HG03280 (cell line): ENCODE measurements around the gene CX3CR1.
"Not testable (repeated sequence)": the region's sequence is repeated elsewhere in the genome, so short reads cannot be mapped to it uniquely, and the experiment has no call there.

Source experiments
- ATAC-seq: cut with Tn5 transposase; IDR thresholded peaks from one replicate; pipeline ENCODE4 v1.9.1; 2021; ENCODE audit warnings: mild to moderate bottlenecking, moderate library complexity; ENCODE audit not compliant: unreplicated experiment

The CX3CR1 gene

DNA sequence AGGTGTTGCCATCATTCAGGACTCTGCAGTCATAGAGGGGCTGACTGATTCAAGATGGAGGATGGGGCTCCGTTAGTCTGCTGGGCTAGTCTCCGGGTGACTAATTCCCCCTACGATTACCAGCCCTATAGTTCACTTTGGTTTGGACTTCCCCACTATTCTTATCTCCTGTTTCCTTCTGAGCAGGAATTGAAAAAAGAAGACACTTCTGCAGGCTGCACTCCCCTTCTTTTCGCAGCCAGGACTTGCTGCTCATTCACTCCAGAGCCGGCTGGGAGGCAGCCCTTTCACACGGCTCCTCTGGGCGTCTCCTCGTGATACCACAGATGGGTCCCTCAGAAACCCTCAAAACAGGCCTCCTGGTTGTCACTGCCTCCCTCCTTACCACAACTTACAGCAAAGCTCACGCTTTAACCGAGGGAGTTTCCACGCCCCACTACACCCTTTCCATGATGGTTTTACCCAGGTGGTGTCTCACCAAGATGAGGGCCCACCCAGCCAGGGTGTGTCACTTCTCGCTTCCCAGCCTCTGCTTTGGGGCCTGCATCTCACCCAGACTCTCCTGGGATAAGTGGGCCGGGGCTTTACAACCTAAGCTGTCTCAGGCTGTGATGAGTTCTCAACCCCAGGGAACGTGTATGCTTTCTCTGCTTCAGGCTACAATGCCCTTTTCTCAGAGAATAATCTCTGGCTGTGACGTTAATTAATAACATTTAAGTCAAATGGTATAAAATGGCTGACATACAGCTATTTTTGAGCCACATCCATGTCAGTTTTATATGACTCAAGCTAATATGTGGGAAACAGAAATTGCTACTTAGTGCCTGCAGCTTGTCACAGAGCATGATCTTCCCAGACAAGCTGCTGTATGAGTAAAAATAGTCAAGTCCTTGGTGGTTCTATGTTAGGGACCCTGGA is 11.9 kb downstream of the CX3CR1 start:
- ATAC-seq, result no peak

- ATAC-seq, result no peak
Observed at GRCh38 chr3:39264053-39264452, 15.8 kb downstream of the CX3CR1 start.

GRCh38 chr3:39263576-39263975 is 16.3 kb downstream of the CX3CR1 start:
- ATAC-seq, result no peak

DNA sequence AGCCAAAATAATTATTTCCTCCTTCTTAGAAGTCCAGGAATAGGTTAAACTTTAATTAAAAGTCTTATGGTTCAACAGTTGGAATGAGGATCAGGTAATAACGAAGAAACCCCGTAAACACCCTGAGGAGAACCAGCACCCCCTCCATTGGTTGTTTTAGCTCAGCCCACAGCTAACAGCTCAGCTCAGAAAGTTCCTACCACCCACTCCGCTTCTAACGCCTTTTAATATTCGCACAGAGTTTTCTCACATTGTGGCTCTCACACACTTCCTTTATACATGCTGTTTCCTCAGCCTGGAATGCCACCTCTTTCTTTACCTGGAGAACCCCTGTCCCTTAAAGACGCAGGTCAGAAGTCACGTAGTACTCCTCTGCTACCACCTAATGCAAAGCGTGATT is 17.0 kb downstream of the CX3CR1 start:
- ATAC-seq, result no peak

DNA sequence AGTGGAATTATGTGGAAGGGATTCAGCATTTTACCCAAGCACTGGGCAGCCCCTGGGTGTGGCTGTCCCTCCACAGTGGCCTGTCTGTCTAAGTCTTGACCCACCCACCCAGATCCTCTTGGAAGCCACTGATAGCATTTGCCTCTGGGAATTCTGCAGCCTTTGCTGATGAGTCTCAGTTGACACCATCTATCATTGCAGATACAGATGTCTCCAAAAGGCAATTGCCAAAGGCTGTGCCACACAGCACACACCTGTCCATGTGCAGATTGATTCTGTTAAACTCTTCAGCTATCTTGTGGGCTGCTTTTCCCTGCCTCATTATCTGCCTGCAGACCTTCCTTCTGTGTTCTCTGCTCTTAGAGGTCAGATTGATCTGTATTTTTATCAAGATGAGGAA is 18.1 kb downstream of the CX3CR1 start:
- ATAC-seq, result no peak

- peak; percentile 68 for ATAC-seq
Observed at GRCh38 chr3:39260957-39261356, 18.9 kb downstream of the CX3CR1 start.

DNA sequence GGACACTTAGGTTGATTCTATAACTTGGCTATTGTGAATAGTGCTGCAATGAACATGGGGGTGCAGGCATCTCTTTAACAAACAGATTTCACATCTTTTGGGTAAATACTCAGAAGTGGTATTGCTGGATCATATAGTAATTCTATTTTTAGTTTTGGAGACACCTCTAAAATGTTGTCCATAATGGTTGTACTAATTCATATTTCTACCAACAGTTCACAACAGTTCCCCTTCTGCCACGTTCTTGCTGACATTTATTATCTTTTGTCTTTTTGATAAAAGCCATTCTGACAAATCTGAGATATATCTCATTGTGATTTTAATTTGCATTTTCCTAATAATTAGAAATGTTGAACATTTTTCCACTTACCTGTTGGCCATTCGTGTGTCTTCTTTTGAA is 19.5 kb downstream of the CX3CR1 start:
- no peak for ATAC-seq

GRCh38 chr3:39255503-39256325 is 24.1 kb downstream of the CX3CR1 start:
- ATAC-seq, result peak; percentile 98

DNA sequence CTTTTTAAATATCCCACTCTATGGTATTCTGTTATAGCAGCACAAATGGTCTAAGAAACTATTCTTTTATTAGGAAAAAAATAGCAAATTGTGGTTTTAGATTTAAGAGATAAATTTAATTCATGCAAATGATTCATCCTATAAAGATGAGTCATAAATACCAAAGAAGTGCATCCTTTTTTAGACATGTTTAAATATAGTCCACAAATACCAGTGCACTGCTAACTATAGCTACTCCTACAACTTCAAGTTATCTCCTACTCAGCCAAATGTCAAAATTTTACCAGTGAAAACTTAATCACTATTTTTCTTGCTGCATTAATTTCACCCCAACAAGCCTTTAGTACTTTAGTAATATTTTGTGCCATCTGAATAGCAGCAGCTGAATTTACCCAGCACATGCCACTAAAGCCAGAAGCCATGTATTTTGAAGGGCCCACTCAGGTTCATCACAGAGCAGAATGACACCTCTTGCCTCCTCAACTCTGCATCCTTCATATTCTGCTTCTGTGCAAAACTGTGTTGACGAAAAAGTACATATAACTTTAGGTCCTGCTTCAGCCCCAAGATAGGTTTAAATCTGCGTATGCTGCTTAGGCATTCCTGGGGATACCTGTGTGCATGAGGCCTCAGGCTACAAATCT is 24.9 kb downstream of the CX3CR1 start:
- ATAC-seq, result no peak

DNA sequence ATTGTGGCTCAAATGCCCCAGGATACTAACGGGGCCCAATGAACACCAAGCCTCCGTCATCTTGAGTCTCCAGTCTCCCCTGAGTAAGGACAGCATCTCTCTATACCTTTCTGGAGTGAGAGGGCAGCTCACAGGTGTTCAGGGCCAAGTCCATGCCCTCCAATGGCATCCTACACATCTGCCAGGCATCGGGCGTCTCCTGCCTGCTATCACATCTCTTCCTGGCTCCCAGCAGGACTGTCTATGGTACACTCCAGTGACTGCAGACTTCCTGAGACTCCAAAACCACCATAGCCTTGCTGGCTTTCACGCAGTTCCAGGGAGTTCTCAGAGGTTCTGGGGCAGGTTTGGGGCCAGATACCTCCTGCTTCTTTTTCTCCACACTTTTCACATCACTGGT is 28.3 kb downstream of the CX3CR1 start:
- ATAC-seq, result no peak

DNA sequence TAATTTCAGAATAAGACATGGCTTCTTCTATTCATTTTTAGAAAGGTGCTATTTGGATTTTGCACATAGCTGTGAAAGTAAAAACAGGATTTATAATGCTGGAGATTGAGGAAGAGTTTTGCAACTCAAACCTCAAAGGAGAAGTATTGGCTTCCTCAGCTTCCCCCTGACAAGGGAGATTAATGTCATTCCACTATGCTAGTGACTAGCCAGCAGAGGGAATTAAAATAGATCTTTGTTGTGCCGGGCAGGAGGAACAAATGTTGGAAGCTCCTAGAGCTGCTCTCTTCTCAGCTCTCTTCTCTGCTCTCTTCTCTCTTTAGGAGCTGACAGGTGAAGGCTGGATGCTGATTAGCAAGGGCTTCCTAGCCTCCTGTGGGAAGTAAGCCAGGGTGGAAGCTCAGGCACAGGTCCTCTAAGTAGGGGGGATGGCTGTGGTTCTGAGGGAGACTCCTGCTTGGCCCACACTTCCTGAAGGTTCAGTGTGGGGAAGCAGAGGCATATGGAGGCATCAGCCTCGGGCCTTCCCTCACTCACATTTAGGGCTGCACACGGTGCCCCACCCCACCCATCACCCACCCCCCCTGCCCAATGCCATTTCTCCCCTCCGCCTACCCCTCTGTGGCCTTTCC is 29.6 kb downstream of the CX3CR1 start:
- ATAC-seq, result no peak

DNA sequence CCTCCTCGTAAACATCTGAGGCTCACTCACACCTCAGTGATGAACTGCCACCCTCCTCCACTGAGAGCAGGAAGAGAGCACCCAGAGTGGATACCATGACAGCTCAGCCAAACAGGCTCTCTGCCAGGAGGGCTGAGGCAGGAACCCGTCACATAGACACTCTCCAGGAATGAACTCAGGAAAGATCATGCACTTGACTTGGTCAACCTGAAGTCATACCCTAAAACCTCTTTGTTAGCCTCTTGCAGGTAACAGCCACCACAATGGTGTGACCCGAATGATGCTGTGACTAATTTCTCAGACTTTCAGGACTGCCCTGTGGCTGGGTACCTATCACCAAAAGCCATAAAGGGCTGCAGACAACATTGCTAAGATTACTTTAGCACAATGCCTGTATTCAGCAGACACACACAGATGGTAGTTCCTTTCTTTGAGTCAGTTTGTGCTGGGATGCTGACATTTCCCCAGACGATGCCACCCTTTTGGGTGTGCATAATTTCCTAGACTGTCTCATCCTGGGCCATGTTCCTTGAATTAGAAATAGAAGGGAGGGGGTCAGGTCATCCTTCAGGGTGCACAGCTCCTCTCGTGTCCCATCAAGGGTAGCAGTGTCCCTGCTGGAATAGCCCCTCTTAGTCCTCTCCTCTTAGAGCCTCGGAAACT is 30.3 kb downstream of the CX3CR1 start:
- no peak for ATAC-seq

DNA sequence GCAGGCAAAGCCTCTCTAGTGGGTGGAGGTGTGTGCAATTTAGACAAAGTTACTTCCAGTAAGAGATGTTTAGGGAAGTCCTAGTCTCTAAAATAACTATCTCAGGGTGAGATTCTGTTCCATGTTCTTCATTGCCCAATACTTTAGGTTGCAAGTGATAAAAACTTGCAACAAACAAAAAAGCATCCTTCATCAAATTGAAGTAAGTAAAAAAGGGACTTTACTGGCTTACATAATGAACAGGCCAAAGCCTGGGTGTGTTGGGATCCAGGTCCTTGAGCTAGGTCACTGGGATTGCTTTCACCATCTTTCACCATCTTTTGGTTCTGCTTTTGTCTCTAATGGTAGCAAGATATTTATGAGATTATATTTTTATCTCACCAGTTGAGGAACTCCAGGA is 38.3 kb downstream of the CX3CR1 start:
- no peak for ATAC-seq

- no peak for ATAC-seq
Observed at GRCh38 chr3:39237027-39237426, 42.8 kb downstream of the CX3CR1 start.

GRCh38 chr3:39234651-39235050 is 45.2 kb downstream of the CX3CR1 start:
- no peak for ATAC-seq

DNA sequence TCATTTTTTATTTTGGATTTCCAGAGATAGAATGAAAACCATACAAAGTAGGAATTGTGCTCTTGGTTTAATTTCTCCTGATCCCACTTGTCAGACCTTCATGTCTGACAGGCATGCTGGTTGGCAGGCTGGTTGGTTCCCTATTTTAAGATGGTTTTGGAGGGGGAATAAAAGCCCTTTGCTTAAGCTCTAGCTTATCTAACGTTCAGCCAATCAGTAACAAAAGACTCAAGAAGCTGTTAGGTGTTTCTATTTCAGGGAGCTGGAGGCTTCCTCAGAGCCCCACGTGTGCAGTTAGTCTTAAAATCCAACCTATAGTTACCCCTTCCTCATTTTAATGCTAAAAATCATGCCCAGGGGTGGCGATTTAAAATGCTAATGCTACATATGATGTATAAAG is 47.0 kb downstream of the CX3CR1 start:
- no peak for ATAC-seq

DNA sequence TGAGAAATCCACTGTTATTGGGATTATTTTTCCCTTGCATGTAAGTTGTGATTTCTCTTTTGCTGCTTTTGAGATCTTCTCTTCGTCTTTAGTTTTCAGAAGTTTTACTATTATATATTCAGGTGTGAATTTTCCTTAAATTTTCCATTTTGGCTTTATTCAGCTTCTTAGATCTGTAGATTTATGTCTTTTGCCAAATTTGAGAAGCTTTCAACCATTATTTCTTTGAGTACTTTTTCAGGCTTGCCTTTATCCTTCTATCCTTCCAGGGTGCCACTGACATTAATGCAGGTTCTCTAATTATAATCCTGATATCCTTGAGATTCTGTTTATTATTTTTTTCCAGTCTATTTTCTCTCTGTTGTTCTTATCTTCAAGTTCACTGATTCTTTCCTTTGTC is 49.4 kb downstream of the CX3CR1 start:
- no peak for ATAC-seq

- ATAC-seq, result no peak
Observed at GRCh38 chr3:39228496-39228895, 51.3 kb downstream of the CX3CR1 start.

GRCh38 chr3:39227596-39227995 is 52.2 kb downstream of the CX3CR1 start:
- ATAC-seq, result not testable (repeated sequence)

DNA sequence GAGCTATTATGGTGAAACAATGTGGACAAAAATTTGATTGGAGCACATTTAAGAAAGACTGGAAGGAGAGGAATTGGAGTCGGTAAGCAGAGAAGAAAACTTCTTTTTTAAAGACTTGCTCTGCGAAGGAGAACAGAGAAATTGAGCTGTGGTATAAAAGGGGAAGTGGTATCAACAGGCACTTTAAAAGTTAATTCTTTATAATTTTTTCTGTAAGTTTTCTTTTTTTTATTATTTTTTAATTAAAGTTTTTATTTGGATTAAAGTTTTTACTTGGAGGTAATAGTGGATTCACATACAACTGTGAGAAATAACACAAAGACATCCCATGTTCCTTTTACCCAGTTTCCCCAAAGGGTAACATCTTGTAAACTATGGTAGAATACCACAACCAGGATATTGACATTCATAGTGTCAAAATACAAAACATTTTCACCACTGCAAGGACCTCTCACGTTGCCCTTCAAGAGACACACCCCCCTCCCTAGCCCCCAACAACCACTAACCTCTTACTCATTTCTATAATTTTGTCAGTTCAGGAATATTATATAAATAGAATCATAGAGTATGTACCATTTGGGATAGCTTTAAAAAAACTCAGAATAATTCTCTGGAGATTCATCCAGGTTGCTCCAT is 53.6 kb downstream of the CX3CR1 start:
- no peak for ATAC-seq
